Measurements from ENCODE around the gene POLD2. TPM values are rescaled to one million over a fixed set of nuclear protein-coding genes. Genes with fewer than 3 reads are reported as not detected.
A peak's percentile ranks its signal among the peaks of the same experiment; 100 is the strongest.

POLD2 gene
- total and polyA plus RNA-seq, 2 donors (not counting 3 experiments of a cell fraction or from before 2014, with no cell fraction given) = 96.5 to 122 TPM

GRCh38 chr7:44100458-44101302 lies 22.7 kb downstream of the POLD2 start:
- Histone ChIP-seq H3K4me1 (ENCODE audit: control insufficient read depth, extremely low read depth, insufficient read depth, low read length) (peaks cover 3% of the 10 kb centered on the region), H3K4me2 (ENCODE audit: insufficient read depth, low read length) (no peak overlapping the region), H3K9ac (replicated peaks; ENCODE audit: extremely low read depth, insufficient read depth, low read length) (no peak overlapping the region), H3K9me3 (replicated peaks; ENCODE audit: control insufficient read depth, insufficient read depth, low read length) (no peaks in the 10 kb centered on the region), H3K79me2 (ENCODE audit: control insufficient read depth, insufficient read depth, low read length) (peaks cover 5% of the 10 kb centered on the region), H3K9me1 (replicated peaks; ENCODE audit: control insufficient read depth, extremely low read depth, insufficient read depth, low read length) (no peaks in the 10 kb centered on the region), H3K27ac (ENCODE audit: insufficient read depth, low read depth, low read length) (no peak overlapping the region), H3K36me3 (ENCODE audit: control insufficient read depth in 2 of 2, extremely low read depth in 1 of 2, insufficient read depth in 2 of 2, low read length in 2 of 2) (no peaks in the 10 kb centered on the region), H3K27me3 (ENCODE audit: control insufficient read depth in 2 of 2, insufficient read depth in 2 of 2, low read length in 2 of 2) (no peaks in the 10 kb centered on the region), H2AFZ (ENCODE audit: low read depth, low read length) (peak overlapping the region; percentile 55), H3K4me3 (replicated peaks in 1 of 3; ENCODE audit: insufficient read depth in 1 of 3, low read depth in 1 of 3, low read length in 3 of 3) (no peak overlapping the region), H4K20me1 (replicated peaks; ENCODE audit: control insufficient read depth, extremely low read depth, insufficient read depth, low read length) (no peaks in the 10 kb centered on the region)
- dilution Hi-C loops (cut with MboI; ENCODE audit: extremely low pct_ligation_motif_present, low sequenced_read_pairs) (no loop called here), intact Hi-C loops (cut with micrococcal nuclease) (no loop called here)
- BruUV-seq (replicated peaks) = no TSS peak
- ChIA-PET CTCF (no interaction called here), POLR2A (no interaction called here)
- FAIRE-seq (no peak), DNase-seq (ENCODE audit: low read depth, low spot score) (no peak)
- no peak for TF ChIP-seq CTCF (IDR thresholded peaks at IDR 0.05; ENCODE audit: extremely low read depth in 1 of 2, insufficient read depth in 1 of 2, low read depth in 1 of 2, low read length in 2 of 2)
- no peak for TF ChIP-seq GATA2 (IDR thresholded peaks at IDR 0.05; ENCODE audit: insufficient read depth, insufficient read length, low read depth, low read length)
- no peak for TF ChIP-seq MAX (IDR thresholded peaks at IDR 0.05; ENCODE audit: insufficient read depth, insufficient read length)
- no peak for TF ChIP-seq POLR2A (IDR thresholded peaks at IDR 0.05; ENCODE audit: low read depth, low read length)
- no peak for TF ChIP-seq POLR2AphosphoS5 (IDR thresholded peaks at IDR 0.05; ENCODE audit: insufficient read depth, low read depth, low read length)
